MV-4-11 (cell line): ENCODE results near the gene RFXAP.

Experiments used
- DNase-seq: peaks from one replicate; lab custom pipeline; 2025; lab: John Stamatoyannopoulos, UW

The RFXAP gene

DNA sequence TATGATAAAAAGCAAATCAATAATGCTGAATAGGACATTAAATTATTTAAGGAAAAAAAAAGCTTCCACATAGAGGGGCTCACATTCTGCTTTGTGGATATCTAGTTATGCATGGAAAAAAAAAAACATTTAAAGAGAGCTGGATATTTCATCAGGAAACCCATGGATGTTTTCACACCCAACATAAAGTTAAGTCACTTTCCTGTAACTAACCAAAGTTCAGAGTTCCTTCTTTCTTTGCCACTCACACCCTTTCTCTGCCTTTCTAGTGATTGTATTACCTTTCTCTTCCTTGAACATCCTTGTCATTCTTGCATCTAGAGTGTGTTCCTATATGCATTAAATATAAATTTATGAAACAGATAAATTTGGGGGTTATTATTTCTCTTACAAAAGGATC, 47.2 kb downstream of the RFXAP start:
- DNase-seq = no peak

DNA sequence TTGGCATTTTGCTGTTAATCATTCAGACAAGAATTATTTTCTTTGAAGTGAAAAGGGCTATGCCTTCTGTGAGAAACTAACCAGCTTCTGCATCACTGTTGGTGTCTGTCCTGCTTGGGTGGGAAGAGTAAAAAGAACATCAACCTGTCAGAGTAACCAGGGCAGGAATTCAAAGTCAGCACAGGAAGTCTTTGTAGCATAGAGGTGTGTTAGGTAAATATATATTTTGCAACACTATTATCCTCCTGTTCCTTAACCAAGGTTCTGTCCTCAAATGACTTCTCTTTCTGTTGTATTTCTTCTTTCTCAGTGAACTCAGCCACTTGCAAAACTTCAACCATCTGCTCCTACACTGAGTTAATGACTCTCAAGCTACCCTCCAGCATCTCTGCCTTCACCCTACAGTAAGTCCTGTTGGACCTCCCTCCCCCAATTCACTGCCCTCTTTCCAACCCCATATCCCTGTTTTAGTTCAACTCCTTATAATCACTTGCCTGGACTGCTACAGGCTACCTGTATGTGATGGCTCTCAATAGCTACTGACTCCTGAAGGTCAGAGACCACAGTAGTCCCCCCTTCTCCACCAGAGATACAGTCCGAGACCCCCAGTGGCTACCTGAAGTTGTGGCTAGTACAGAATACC, 51.1 kb downstream of the RFXAP start:
- no peak for DNase-seq

DNA sequence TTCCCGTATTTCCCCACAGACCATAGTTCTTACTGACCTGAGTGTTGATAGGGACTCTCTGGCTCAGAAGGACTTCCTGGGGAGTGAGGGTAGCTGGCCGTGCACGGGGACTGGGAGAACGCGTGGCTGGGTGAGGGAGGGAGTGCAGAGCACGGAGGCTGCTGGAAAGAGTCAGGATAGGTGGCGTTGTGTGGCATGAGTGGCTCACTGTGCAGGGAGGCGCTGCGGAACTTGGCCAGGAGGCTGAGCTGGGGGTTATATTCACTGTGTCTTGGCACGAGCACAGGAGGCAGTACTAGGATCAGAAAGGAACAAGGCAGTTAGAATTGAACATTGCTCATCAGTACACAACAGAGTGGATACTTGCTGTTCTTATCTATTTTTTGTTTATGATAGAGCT, 53.6 kb downstream of the RFXAP start:
- DNase-seq = no peak

DNA sequence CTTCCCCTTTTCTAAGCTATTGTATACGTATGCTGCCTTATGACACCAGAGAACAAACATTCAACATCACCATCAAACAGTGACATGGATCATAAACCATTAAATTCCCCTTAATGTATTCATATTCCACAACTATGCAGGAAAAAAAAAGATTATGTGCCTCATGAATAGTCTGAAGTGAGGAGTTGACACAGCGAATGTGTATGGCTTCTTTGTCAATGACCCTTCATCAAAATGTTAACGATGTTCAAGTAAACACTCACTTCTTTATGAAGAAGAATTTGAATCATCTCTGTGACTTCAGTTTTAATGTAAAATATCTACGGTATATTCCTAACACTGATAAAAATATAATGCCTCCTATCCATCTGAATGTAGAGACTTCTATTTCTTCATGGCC, 56.4 kb downstream of the RFXAP start:
- DNase-seq = no peak

DNA sequence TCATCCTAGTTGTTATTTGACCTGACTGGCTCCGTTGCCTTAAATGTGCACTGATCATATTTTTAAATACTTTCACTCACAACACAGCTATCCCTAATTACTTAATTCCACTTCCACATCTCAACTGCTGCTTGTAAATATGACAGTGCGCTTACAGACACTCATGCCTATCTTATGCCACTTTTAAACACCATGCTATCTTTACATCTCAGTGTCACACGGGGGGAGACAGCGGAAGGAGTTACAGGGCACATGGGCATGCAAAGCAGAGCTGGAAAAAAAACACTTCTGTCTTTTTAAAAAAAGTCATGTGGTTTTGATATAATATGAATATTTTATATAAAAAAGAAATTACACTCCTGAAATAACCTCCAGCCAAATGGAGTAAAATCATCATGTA, 56.9 kb downstream of the RFXAP start:
- peak; percentile 40 for DNase-seq
